ENCODE results near the gene TMEM245. TPM values are rescaled to one million over a fixed set of nuclear protein-coding genes. Genes with fewer than 3 reads are reported as not detected.

The TMEM245 gene
- polyA plus RNA-seq, 2 of the 4 experiments (the other 2 are of a cell fraction) = 44.9 to 88.9 TPM

- Histone ChIP-seq H3K27ac (no peak overlapping the region), H3K4me3 (no peak overlapping the region), H3K4me1 (peaks cover 3% of the 10 kb centered on the region; the same call in 2 of the 3 replicates), H3K4me2 (no peak overlapping the region), H3K9me3 (no peaks in the 10 kb centered on the region)
- ChIA-PET CTCF (interaction anchor here (0.6 to 1.2 kb wide), 3 partner anchors 13 to 538 kb away, joined by 3 read pairs; no protein-coding TSS in a partner anchor), POLR2A (interaction anchor here (0.5 kb wide), 1 partner anchor 77 kb away, joined by 3 read pairs; no protein-coding TSS in a partner anchor)
- FAIRE-seq (no peak), DNase-seq (ENCODE audit: low read depth in 1 of 2, low spot score in 1 of 2) (no peak), ATAC-seq (no peak)
- WGBS (ENCODE audit: missing lambda C conversion rate) = 78% methylated on average over 1 of the region's 1 CpG
- TF ChIP-seq PBX3 (IDR thresholded peaks at IDR 0.05) (no peak), EHF (CRISPR knock-in tag; IDR thresholded peaks at IDR 0.05) (no peak), RNF2 (IDR thresholded peaks at IDR 0.05; ENCODE audit: borderline replicate concordance, low read depth) (no peak), FOSL2 (IDR thresholded peaks at IDR 0.05) (no peak), FOSL2 (CRISPR knock-in tag; IDR thresholded peaks at IDR 0.05) (no peak), MAX (IDR thresholded peaks at IDR 0.05) (no peak), PHF8 (IDR thresholded peaks at IDR 0.05; ENCODE audit: borderline replicate concordance, low read depth) (no peak), KDM5A (IDR thresholded peaks at IDR 0.05) (no peak), BCL3 (IDR thresholded peaks at IDR 0.05) (no peak), TFCP2L1 (CRISPR knock-in tag; IDR thresholded peaks at IDR 0.05) (no peak), HDAC2 (IDR thresholded peaks at IDR 0.05) (no peak), RFX5 (IDR thresholded peaks at IDR 0.05) (no peak), GATA3 (IDR thresholded peaks at IDR 0.05; ENCODE audit: borderline replicate concordance) (no peak), CBX2 (IDR thresholded peaks at IDR 0.05; ENCODE audit: borderline replicate concordance, low read depth) (no peak), ZC3H11A (IDR thresholded peaks at IDR 0.05) (no peak), TP53 (CRISPR knock-in tag; IDR thresholded peaks at IDR 0.05) (no peak)
Observed at GRCh38 chr9:108996643-108997042, 123.1 kb downstream of the TMEM245 start.

GRCh38 chr9:108994695-108995094 lies 125.1 kb downstream of the TMEM245 start:
- CTCF ChIA-PET = interaction anchor here (0.6 to 1.5 kb wide), 5 partner anchors 9 to 723 kb away, joined by 3 to 4 read pairs (median 3); no protein-coding TSS in a partner anchor
- no peak for FAIRE-seq

GRCh38 chr9:108991479-108991878 lies 128.3 kb downstream of the TMEM245 start:
- 68% methylated on average over 5 of the region's 5 CpGs for WGBS (ENCODE audit: missing lambda C conversion rate)
- Histone ChIP-seq H3K9me3 (no peaks in the 10 kb centered on the region), H3K27ac (no peak overlapping the region), H3K4me3 (no peak overlapping the region), H3K4me2 (no peak overlapping the region), H3K4me1 (no peaks in the 10 kb centered on the region)
- ChIA-PET POLR2A (no interaction called here), CTCF (interaction anchor here (1.2 kb wide), 1 partner anchor 126 kb away, joined by 3 read pairs; no protein-coding TSS in a partner anchor)
- ATAC-seq (no peak; a peak in 1 of 6 replicates), FAIRE-seq (no peak), DNase-seq (ENCODE audit: low read depth in 1 of 2, low spot score in 1 of 2) (no peak)
- TF ChIP-seq CEBPB (IDR thresholded peaks at IDR 0.05) (no peak), CBX2 (IDR thresholded peaks at IDR 0.05; ENCODE audit: borderline replicate concordance, low read depth) (no peak), RAD21 (conservative IDR thresholded peaks at IDR 0.05 in 1 of 2, IDR thresholded peaks at IDR 0.05 in 1 of 2) (no peak), PHF8 (IDR thresholded peaks at IDR 0.05; ENCODE audit: borderline replicate concordance, low read depth) (no peak), MAFK (IDR thresholded peaks at IDR 0.05; ENCODE audit: partially characterized antibody) (no peak), NFE2L2 (conservative IDR thresholded peaks at IDR 0.05; ENCODE audit: low read length) (no peak), NPAS2 (CRISPR knock-in tag; IDR thresholded peaks at IDR 0.05; ENCODE audit: borderline replicate concordance) (no peak), ATOH8 (CRISPR knock-in tag; IDR thresholded peaks at IDR 0.05; ENCODE audit: low read depth) (no peak)

More at GRCh38 chr9:108994695-108995094, 125.1 kb downstream of the TMEM245 start:
- no peaks in the 10 kb centered on the region for H3K9me3 ChIP-seq
- WGBS (ENCODE audit: missing lambda C conversion rate) = 80% methylated on average over 2 of the region's 2 CpGs
- POLR2A ChIA-PET = interaction anchor here (0.7 kb wide), 1 partner anchor 9 kb away, joined by 3 read pairs; no protein-coding TSS in a partner anchor
- no peak for DNase-seq (ENCODE audit: low read depth in 1 of 2, low spot score in 1 of 2)
- no peak overlapping the region for H3K4me3 ChIP-seq
- no peak overlapping the region for H3K27ac ChIP-seq
- ATAC-seq = no peak
- no peaks in the 10 kb centered on the region for H3K4me1 ChIP-seq
- TF ChIP-seq HES2 (IDR thresholded peaks at IDR 0.05) = no peak
- no peak for TF ChIP-seq BHLHE40 (IDR thresholded peaks at IDR 0.05; ENCODE audit: low read depth, low read length)
- no peak for TF ChIP-seq ZC3H11A (IDR thresholded peaks at IDR 0.05)
- no peak for TF ChIP-seq MAX (IDR thresholded peaks at IDR 0.05)
- H3K4me2 ChIP-seq = no peak overlapping the region
